ENCODE results near the gene BLOC1S2. TPM values are rescaled to one million over a fixed set of nuclear protein-coding genes. Genes with fewer than 3 reads are reported as not detected.

BLOC1S2 gene
- total and polyA plus RNA-seq, 2 of the 8 experiments (the other 6 are each of a cell fraction or from before 2014, with no cell fraction given) = 25.1 to 50.6 TPM

DNA sequence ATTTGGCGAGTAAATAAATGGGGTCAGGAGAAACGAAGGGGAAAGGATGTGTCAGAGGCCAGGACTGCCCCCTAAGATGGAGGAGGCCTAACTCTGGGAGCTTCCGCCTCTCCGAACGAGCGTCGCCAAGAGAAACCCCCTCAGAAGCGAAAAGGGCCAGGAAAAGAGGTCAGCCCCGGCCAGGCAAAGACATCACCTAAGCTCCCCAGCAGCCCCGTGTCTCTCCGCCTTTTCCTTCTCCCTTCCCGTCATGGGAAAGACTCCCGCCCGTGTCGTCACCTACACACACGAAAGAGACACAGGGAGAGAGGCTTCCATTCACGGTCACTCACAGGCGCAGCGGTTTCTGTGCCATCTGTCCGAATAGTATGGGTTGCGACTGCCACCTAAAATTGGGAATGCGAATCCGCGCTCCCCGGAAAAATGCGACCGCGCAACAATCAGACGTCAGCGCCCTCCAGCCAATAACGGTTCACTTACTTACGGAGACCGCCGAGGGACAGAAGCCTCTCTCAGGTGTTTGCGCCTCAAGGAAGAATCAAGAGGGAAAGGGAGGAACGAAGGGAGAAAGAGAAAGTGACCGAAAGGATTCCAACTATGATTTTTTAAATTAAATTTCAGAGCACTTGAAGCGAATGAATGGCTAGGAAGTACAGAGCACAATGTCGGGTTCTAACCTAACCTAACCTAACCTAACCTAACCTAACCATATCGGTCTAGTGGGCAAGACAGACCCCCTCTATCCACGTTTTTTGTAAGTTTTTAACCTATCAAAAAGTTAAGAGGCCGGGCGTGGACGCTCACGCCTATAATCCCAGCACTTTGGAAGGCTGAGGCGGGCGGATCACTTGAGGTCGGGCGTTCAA, 19.0 kb downstream of the BLOC1S2 start, which contains the start of gene CWF19L1 (continued):
- TF ChIP-seq TAF7 (optimal IDR thresholded peaks at IDR 0.05; ENCODE audit: borderline replicate concordance, low read depth, low read length) (peak; percentile 68), CREB1 (IDR thresholded peaks at IDR 0.05) (peak; percentile 97), CTBP2 (IDR thresholded peaks at IDR 0.05; ENCODE audit: borderline replicate concordance, insufficient read depth, insufficient read length, low read length) (no peak), POLR2AphosphoS5 (IDR thresholded peaks at IDR 0.05; ENCODE audit: low read depth, low read length) (peak; percentile 82), PHF8 (conservative IDR thresholded peaks at IDR 0.05; ENCODE audit: low read depth, low read length) (peak; percentile 85), SRF (IDR thresholded peaks at IDR 0.05; ENCODE audit: low read depth, low read length) (peak; percentile 81), SIX5 (IDR thresholded peaks at IDR 0.05; ENCODE audit: low read depth, low read length) (no peak), SIN3A (conservative IDR thresholded peaks at IDR 0.05 in 1 of 2, IDR thresholded peaks at IDR 0.05 in 1 of 2; ENCODE audit: low read depth in 1 of 2, low read length in 2 of 2) (peak in 1 of 2 experiments; percentile 91; a peak in 2 of 4 replicates), CHD1 (IDR thresholded peaks at IDR 0.05; ENCODE audit: low read depth, low read length) (no peak), GTF2F1 (IDR thresholded peaks at IDR 0.05; ENCODE audit: borderline replicate concordance, low read depth, low read length) (0 out of 2 replicates have a peak, but pooled peaks have one; percentile 43), KDM5A (IDR thresholded peaks at IDR 0.05; ENCODE audit: low read length) (peak; percentile 96), TBP (IDR thresholded peaks at IDR 0.05; ENCODE audit: low read depth, low read length) (peak; percentile 90), EZH2 (IDR thresholded peaks at IDR 0.05; ENCODE audit: low read depth, low read length, severe bottlenecking) (no peak), POLR2A (IDR thresholded peaks at IDR 0.05; ENCODE audit: control extremely low read depth in 1 of 2, low read depth in 2 of 2, low read length in 2 of 2) (peak; percentile 50 to 87; a peak in 2 of 3 replicates), SP2 (IDR thresholded peaks at IDR 0.05; ENCODE audit: low read length) (no peak)
- TF ChIP-seq, protein P1, sequence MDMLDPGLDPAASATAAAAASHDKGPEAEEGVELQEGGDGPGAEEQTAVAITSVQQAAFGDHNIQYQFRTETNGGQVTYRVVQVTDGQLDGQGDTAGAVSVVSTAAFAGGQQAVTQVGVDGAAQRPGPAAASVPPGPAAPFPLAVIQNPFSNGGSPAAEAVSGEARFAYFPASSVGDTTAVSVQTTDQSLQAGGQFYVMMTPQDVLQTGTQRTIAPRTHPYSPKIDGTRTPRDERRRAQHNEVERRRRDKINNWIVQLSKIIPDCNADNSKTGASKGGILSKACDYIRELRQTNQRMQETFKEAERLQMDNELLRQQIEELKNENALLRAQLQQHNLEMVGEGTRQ (IDR thresholded peaks at IDR 0.05; ENCODE audit: low read length) = no peak
- TF ChIP-seq, protein P2, sequence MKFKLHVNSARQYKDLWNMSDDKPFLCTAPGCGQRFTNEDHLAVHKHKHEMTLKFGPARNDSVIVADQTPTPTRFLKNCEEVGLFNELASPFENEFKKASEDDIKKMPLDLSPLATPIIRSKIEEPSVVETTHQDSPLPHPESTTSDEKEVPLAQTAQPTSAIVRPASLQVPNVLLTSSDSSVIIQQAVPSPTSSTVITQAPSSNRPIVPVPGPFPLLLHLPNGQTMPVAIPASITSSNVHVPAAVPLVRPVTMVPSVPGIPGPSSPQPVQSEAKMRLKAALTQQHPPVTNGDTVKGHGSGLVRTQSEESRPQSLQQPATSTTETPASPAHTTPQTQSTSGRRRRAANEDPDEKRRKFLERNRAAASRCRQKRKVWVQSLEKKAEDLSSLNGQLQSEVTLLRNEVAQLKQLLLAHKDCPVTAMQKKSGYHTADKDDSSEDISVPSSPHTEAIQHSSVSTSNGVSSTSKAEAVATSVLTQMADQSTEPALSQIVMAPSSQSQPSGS (IDR thresholded peaks at IDR 0.05; ENCODE audit: low read length) = no peak
- TF ChIP-seq, protein P3, sequence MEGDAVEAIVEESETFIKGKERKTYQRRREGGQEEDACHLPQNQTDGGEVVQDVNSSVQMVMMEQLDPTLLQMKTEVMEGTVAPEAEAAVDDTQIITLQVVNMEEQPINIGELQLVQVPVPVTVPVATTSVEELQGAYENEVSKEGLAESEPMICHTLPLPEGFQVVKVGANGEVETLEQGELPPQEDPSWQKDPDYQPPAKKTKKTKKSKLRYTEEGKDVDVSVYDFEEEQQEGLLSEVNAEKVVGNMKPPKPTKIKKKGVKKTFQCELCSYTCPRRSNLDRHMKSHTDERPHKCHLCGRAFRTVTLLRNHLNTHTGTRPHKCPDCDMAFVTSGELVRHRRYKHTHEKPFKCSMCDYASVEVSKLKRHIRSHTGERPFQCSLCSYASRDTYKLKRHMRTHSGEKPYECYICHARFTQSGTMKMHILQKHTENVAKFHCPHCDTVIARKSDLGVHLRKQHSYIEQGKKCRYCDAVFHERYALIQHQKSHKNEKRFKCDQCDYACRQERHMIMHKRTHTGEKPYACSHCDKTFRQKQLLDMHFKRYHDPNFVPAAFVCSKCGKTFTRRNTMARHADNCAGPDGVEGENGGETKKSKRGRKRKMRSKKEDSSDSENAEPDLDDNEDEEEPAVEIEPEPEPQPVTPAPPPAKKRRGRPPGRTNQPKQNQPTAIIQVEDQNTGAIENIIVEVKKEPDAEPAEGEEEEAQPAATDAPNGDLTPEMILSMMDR (IDR thresholded peaks at IDR 0.05; ENCODE audit: control extremely low read depth in 1 of 3, insufficient read depth in 1 of 3, low read depth in 1 of 3, low read length in 3 of 3) = no peak
